ENCODE measurements around the gene CKAP4.

- no peak for TF ChIP-seq POLR2A (IDR thresholded peaks at IDR 0.05)
- no peak for TF ChIP-seq CTCF (IDR thresholded peaks at IDR 0.05)
Measured at GRCh38 chr12:106193394-106194215, 54.2 kb downstream of the CKAP4 start.
